Endothelial cell of umbilical vein (primary cell): ENCODE results near the gene OR1F1. TPM values are rescaled to one million over a fixed set of nuclear protein-coding genes. Genes with fewer than 3 reads are reported as not detected.
"Not testable (repeated sequence)": the region's sequence is repeated elsewhere in the genome, so short reads cannot be mapped to it uniquely, and the experiment has no call there.

Experiments used
- BruUV-seq: library from RNA; stranded (reverse); fragments of 400-500 nt; replicated peaks from 2 replicates; lab custom pipeline; 2021; lab: Mats Ljungman, UMichigan
- CTCF ChIA-PET: fragments of 300-600, 350-600 bp; sonication (Branson Sonifier 250); formaldehyde crosslinking; loops from one replicate; lab custom pipeline; 2021; ENCODE audit warnings: antibody characterized with exemption, inconsistent platforms; lab: Charles Lee
- POLR2A ChIA-PET: fragments of 300-600, 350-600 bp; sonication (Branson Sonifier 250); formaldehyde crosslinking; loops from one replicate; lab custom pipeline; 2021; ENCODE audit warnings: antibody characterized with exemption, inconsistent platforms; lab: Charles Lee
- DNase-seq: peaks from one replicate; pipeline ENCODE4 v3.0.0-alpha.2; 2011; ENCODE audit warnings: low read depth, low spot score
- FAIRE-seq: peaks from 2 replicates; lab custom pipeline; 2011; peaks lifted over from hg19 to GRCh38; lab: Jason Lieb, UNC
- H2AFZ ChIP-seq: 2 replicates; pipeline ENCODE4 v1.6.0; 2012; ENCODE audit warnings: low read depth, low read length, control low read depth, inconsistent platforms
- H3K27ac ChIP-seq: 2 replicates; pipeline ENCODE4 v1.5.1; 2011; ENCODE audit warnings: low read depth, mild to moderate bottlenecking, control low read depth, low read length, moderate library complexity; ENCODE audit not compliant: insufficient read depth
- H3K27me3 ChIP-seq, 2 experiments: 2 replicates each; pipeline versions ENCODE4 v1.6.0 to v1.6.1; 2011; ENCODE audit warnings: low read length in 2 of 2, mixed read lengths in 1 of 2; ENCODE audit not compliant: control insufficient read depth in 2 of 2, insufficient read depth in 2 of 2
- H3K36me3 ChIP-seq, 2 experiments: 2 replicates in 1 of 2; 3 replicates in 1 of 2; pipeline ENCODE4 v1.5.1; 2011; ENCODE audit warnings: low read length in 2 of 2, mild to moderate bottlenecking in 1 of 2, moderate library complexity in 1 of 2; ENCODE audit not compliant: control insufficient read depth in 2 of 2, insufficient read depth in 2 of 2; ENCODE audit errors: extremely low read depth in 1 of 2
- H3K4me1 ChIP-seq: 3 replicates; pipeline ENCODE4 v1.5.1; 2011; ENCODE audit warnings: mild to moderate bottlenecking, low read length; ENCODE audit not compliant: control insufficient read depth, insufficient read depth; ENCODE audit errors: extremely low read depth
- H3K4me2 ChIP-seq: 2 replicates; pipeline ENCODE4 v1.6.1; 2011; ENCODE audit warnings: low read length, control low read depth, mixed read lengths; ENCODE audit not compliant: insufficient read depth
- H3K4me3 ChIP-seq, 3 experiments: fragments of 200-600 bp in 1 of 3; sonication (generic), shearing (Covaris generic) in 1 of 3; replicated peaks in 1 of 3; 2 replicates each; pipeline ENCODE4 v1.5.1; 2011 to 2016; ENCODE audit warnings: control low read depth in 3 of 3, low read length in 3 of 3, mild to moderate bottlenecking in 2 of 3, inconsistent platforms in 1 of 3, low read depth in 1 of 3, moderate library complexity in 1 of 3; ENCODE audit not compliant: insufficient read depth in 1 of 3
- H3K79me2 ChIP-seq: 2 replicates; pipeline ENCODE4 v1.6.0; 2012; ENCODE audit warnings: low read length, inconsistent platforms; ENCODE audit not compliant: control insufficient read depth, insufficient read depth
- H3K9ac ChIP-seq: replicated peaks from 2 replicates; pipeline ENCODE3; 2011; ENCODE audit warnings: low read length, control low read depth; ENCODE audit not compliant: insufficient read depth; ENCODE audit errors: extremely low read depth
- H3K9me1 ChIP-seq: replicated peaks from 3 replicates; pipeline ENCODE4 v1.6.0; 2011; ENCODE audit warnings: mild to moderate bottlenecking, low read length; ENCODE audit not compliant: control insufficient read depth, insufficient read depth; ENCODE audit errors: extremely low read depth
- H3K9me3 ChIP-seq: replicated peaks from 2 replicates; pipeline ENCODE4 v1.5.1; 2012; ENCODE audit warnings: low read length, inconsistent platforms; ENCODE audit not compliant: control insufficient read depth, insufficient read depth
- H4K20me1 ChIP-seq: replicated peaks from 2 replicates; pipeline ENCODE3; 2011; ENCODE audit warnings: mild to moderate bottlenecking, low read length; ENCODE audit not compliant: control insufficient read depth, insufficient read depth; ENCODE audit errors: extremely low read depth
- EZH2 ChIP-seq: IDR thresholded peaks from 2 replicates; pipeline ENCODE4 v1.6.1; 2012; ENCODE audit warnings: borderline replicate concordance, low read depth, mild to moderate bottlenecking, moderate library complexity, low read length, inconsistent platforms; ENCODE audit not compliant: severe bottlenecking
- FOS ChIP-seq: IDR thresholded peaks from 2 replicates; pipeline ENCODE4 v1.6.1; 2011; ENCODE audit warnings: mild to moderate bottlenecking, low read length, moderate library complexity, borderline replicate concordance; ENCODE audit not compliant: insufficient read depth
- GATA2 ChIP-seq: IDR thresholded peaks from 2 replicates; pipeline ENCODE4 v1.7.0; 2011; ENCODE audit warnings: low read depth, mild to moderate bottlenecking, moderate library complexity, mixed read lengths, low read length; ENCODE audit not compliant: insufficient read length, insufficient read depth
- JUN ChIP-seq: IDR thresholded peaks from 2 replicates; pipeline ENCODE4 v1.6.1; 2011; ENCODE audit warnings: borderline replicate concordance, low read depth; ENCODE audit not compliant: insufficient read length, insufficient read depth
- MYC ChIP-seq: IDR thresholded peaks from one replicate; pipeline ENCODE4 v1.6.1; 2011; ENCODE audit warnings: mild to moderate bottlenecking, low read depth, low read length
- POLR2A ChIP-seq: IDR thresholded peaks from 2 replicates; pipeline ENCODE4 v1.6.1; 2012; ENCODE audit warnings: low read depth, mild to moderate bottlenecking, control low read depth, low read length
- POLR2AphosphoS5 ChIP-seq: IDR thresholded peaks from 2 replicates; pipeline ENCODE4 v1.6.1; 2012; ENCODE audit warnings: low read depth, mild to moderate bottlenecking, control low read depth, low read length, moderate library complexity; ENCODE audit not compliant: insufficient read depth
- dilution Hi-C: fragments of 300-500 bp; cut with MboI; formaldehyde crosslinking; loops from one replicate; pipeline ENCODE4 v1.15.0; 2019; ENCODE audit warnings: low sequenced_read_pairs; ENCODE audit not compliant: extremely low pct_ligation_motif_present
- intact Hi-C: fragments of 100-400 bp; cut with micrococcal nuclease; formaldehyde crosslinking; loops from one replicate; pipeline ENCODE4 v1.10.0; 2022
- polyA plus RNA-seq, 4 experiments: library from polyadenylated mRNA; depleted of rRNA in 3 of 4; stranded (reverse) in 3 of 4; unstranded in 1 of 4; fragments of >200 nt; gene quantifications; 2 replicates each; pipeline versions ENCODE4 v1.2.1 to v1.2.3, GENCODE V29; 2011 to 2012; ENCODE audit warnings: missing spikeins in 1 of 4
- total RNA-seq: library from RNA; stranded (reverse); gene quantifications from 2 replicates; pipeline ENCODE4 v1.2.3, GENCODE V29; 2021
- TF ChIP-seq, protein P1 (sequence below): IDR thresholded peaks from 2 replicates; pipeline ENCODE4 v1.6.1; 2011; ENCODE audit not compliant: insufficient read depth, insufficient read length
- TF ChIP-seq, protein P2 (sequence below), 2 donors: IDR thresholded peaks; 1 replicate in 1 of 2; 2 replicates in 1 of 2; pipeline ENCODE4 v1.5.1; 2011; ENCODE audit warnings: low read length in 2 of 2, mild to moderate bottlenecking in 2 of 2, moderate library complexity in 2 of 2, control low read depth in 1 of 2, inconsistent platforms in 1 of 2, low read depth in 1 of 2; ENCODE audit not compliant: insufficient read depth in 1 of 2; ENCODE audit errors: extremely low read depth in 1 of 2

Gene OR1F1
- total and polyA plus RNA-seq, 2 donors (not counting 3 experiments of a cell fraction or from before 2014, with no cell fraction given): 0.17 TPM; not detected in 1

DNA sequence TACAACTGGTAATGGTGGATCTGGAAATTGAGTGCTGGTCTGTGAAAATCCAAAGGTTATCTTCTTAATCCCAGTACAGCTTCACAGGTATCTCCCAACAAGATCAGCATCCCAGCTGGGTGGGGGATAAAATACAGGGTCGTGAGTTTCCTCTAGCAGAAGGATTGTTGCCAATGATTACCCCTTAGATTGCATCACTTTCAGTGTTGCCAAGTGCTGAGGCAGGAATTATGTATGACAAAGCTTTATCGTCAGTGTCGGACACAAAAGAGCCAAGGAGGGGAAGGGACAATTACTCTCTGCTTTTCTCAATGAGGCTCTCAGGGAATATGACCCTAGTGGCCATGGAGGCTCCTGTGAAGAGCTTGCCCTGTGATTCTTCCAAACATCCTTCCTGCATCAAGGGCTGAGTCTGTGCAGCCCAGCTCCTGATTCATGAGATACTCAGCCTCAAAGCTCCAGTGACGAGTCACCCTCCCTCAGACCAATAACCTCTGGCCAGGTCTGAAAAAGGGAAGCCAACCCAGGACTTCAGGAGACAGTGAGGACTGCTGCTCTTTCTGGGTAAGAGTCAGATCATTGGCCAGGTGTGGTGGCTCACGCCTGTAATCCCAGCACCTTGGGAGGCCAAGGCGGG is 15.0 kb downstream of the OR1F1 start:
- CTCF ChIA-PET: interaction anchor here (1.2 kb wide), 1 partner anchor 14 kb away, joined by 3 read pairs; no protein-coding TSS in a partner anchor
- no peaks in the 10 kb centered on the region for H3K36me3 ChIP-seq
- H3K9ac ChIP-seq: no peak overlapping the region
- DNase-seq (no peak), FAIRE-seq (no peak)
- dilution Hi-C loops: no loop called here
- H4K20me1 ChIP-seq: no peaks in the 10 kb centered on the region
- H3K4me3 ChIP-seq: no peak overlapping the region
- no peak overlapping the region for H3K27ac ChIP-seq
- no peaks in the 10 kb centered on the region for H3K4me1 ChIP-seq
- H3K4me2 ChIP-seq: no peak overlapping the region
- TF ChIP-seq JUN: no peak
- no peak for TF ChIP-seq POLR2A
- no peak for TF ChIP-seq FOS
- TF ChIP-seq EZH2: no peak
- TF ChIP-seq MYC: no peak
- TF ChIP-seq, protein P1, sequence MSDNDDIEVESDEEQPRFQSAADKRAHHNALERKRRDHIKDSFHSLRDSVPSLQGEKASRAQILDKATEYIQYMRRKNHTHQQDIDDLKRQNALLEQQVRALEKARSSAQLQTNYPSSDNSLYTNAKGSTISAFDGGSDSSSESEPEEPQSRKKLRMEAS: no peak
- TF ChIP-seq GATA2: no peak
- TF ChIP-seq, protein P2, sequence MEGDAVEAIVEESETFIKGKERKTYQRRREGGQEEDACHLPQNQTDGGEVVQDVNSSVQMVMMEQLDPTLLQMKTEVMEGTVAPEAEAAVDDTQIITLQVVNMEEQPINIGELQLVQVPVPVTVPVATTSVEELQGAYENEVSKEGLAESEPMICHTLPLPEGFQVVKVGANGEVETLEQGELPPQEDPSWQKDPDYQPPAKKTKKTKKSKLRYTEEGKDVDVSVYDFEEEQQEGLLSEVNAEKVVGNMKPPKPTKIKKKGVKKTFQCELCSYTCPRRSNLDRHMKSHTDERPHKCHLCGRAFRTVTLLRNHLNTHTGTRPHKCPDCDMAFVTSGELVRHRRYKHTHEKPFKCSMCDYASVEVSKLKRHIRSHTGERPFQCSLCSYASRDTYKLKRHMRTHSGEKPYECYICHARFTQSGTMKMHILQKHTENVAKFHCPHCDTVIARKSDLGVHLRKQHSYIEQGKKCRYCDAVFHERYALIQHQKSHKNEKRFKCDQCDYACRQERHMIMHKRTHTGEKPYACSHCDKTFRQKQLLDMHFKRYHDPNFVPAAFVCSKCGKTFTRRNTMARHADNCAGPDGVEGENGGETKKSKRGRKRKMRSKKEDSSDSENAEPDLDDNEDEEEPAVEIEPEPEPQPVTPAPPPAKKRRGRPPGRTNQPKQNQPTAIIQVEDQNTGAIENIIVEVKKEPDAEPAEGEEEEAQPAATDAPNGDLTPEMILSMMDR (IDR thresholded peaks at IDR 0.05; ENCODE audit: extremely low read depth in 1 of 2, insufficient read depth in 1 of 2, low read depth in 1 of 2, low read length in 2 of 2): no peak
- TF ChIP-seq POLR2AphosphoS5: no peak
- BruUV-seq: no TSS peak
- H3K79me2 ChIP-seq: no peaks in the 10 kb centered on the region
- H3K9me3 ChIP-seq: peaks cover 2% of the 10 kb centered on the region
- H2AFZ ChIP-seq: no peak overlapping the region
- POLR2A ChIA-PET: no interaction called here
- peaks cover 2 to 8% of the 10 kb centered on the region in 2 experiments for H3K27me3 ChIP-seq
- H3K9me1 ChIP-seq: no peaks in the 10 kb centered on the region
- intact Hi-C loops: no loop called here

DNA sequence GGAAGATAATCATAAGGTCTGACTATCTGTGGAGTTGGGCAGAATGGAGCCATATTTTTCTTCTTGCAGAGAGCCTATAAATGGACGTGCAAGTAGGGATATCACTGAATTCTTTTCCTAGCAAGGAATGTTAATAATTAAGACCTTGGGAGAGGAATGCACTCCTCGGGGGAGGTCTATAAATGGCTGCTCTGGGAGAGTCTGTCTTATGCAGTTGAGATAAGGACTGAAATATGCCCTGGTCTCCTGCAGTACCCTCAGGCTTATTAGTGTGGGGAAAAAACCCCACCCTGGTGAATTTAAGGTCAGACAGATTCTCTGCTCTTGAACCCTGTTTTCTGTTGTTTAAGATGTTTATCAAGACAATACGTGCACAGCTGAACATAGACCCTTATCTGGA is 17.9 kb downstream of the OR1F1 start:
- H3K36me3 ChIP-seq, H3K27me3 ChIP-seq, H3K79me2 ChIP-seq, CTCF ChIA-PET, BruUV-seq, FAIRE-seq, dilution Hi-C loops, H3K4me3 ChIP-seq, H3K9me3 ChIP-seq, POLR2A ChIA-PET, intact Hi-C loops, H3K4me2 ChIP-seq, H3K27ac ChIP-seq, DNase-seq, H3K9me1 ChIP-seq, H2AFZ ChIP-seq, H3K4me1 ChIP-seq, H4K20me1 ChIP-seq, H3K9ac ChIP-seq: not testable (repeated sequence)
